Mucosa of descending colon (tissue), 3 donors: ENCODE measurements around the gene GTPBP6. TPM values are rescaled to one million over a fixed set of nuclear protein-coding genes. Genes with fewer than 3 reads are reported as not detected.
A peak's percentile ranks its signal among the peaks of the same experiment; 100 is the strongest.

ENCODE experiments used
- ATAC-seq: fragments of 200-7000 bp; cut with Tn5 transposase; one replicate; pipeline ENCODE4 v1.9.1; 2020; ENCODE audit warnings: mild to moderate bottlenecking, moderate library complexity
- DNase-seq, 3 donors: peaks; one replicate each; pipeline ENCODE4 v3.0.0-alpha.2; 2020
- H3K36me3 ChIP-seq: fragments of 200-600 bp; one replicate; pipeline ENCODE4 v1.8.0; 2021; ENCODE audit warnings: low read depth, mild to moderate bottlenecking
- H3K4me1 ChIP-seq: fragments of 200-600 bp; one replicate; pipeline ENCODE4 v1.8.0; 2021; ENCODE audit warnings: low read depth, mild to moderate bottlenecking
- H3K4me3 ChIP-seq: fragments of 200-600 bp; one replicate; pipeline ENCODE4 v1.8.0; 2021; ENCODE audit warnings: mild to moderate bottlenecking
- H3K9me3 ChIP-seq: fragments of 200-600 bp; one replicate; pipeline ENCODE4 v1.8.0; 2021; ENCODE audit warnings: mild to moderate bottlenecking
- intact Hi-C, 2 donors: fragments of 100-400 bp; cut with DNase I in 1 of 2; cut with micrococcal nuclease in 1 of 2; formaldehyde crosslinking; loops; one replicate each; pipeline versions ENCODE4 v1.11.0 to v1.11.1; 2022; cut with DNase I, micrococcal nuclease
- total RNA-seq, 3 donors: library from RNA; stranded (reverse); fragmentation: NEBNext Ultra II Directional in 2 of 3; extraction: Animal tissue kit (Norgen Biotek cat#: 25700) in 2 of 3; gene quantifications; one replicate each; pipeline versions ENCODE4 v1.2.1 to v1.2.4, GENCODE V29; 2021 to 2023
- TF ChIP-seq, protein P1 (sequence below): fragments of 200-600 bp; IDR thresholded peaks from one replicate; pipeline ENCODE4 v1.8.0; 2022; ENCODE audit warnings: antibody characterized with exemption, mild to moderate bottlenecking
- donor health status: DM: no; HTN: no; CAD: no; lungs with moderate emphysema.
- donor health status: DM: no; HTN: no; CAD: no.
- donor health status: DM: no; HTN: yes; CAD: no.

Gene GTPBP6
- total RNA-seq, 3 donors from 2014 or later, result 49.8 to 55.8 (median 54.1) TPM

DNA sequence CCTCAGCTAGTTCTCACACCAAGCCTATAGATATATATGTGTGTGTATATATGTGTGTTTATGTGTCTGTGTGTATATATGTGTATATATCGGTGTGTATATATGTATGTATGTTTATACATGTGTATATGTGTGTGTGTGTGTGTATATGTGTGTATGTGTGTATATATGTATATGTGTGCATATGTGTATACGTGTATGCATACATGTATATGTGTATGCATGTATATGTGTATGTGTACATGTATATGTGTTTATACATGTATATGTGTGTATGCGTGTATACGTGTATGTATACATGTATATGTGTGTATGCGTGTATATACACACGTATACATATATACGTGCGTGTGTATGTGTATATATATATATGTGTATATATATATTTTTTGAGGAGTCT lies 18.3 kb downstream of the GTPBP6 start:
- Histone ChIP-seq H3K4me3 (no peak overlapping the region), H3K9me3 (no peaks in the 10 kb centered on the region), H3K36me3 (peaks cover 2% of the 10 kb centered on the region), H3K4me1 (no peaks in the 10 kb centered on the region)
- intact Hi-C loops, result no loop called here
- no peak for ATAC-seq
- no peak for DNase-seq
- TF ChIP-seq, protein P1, sequence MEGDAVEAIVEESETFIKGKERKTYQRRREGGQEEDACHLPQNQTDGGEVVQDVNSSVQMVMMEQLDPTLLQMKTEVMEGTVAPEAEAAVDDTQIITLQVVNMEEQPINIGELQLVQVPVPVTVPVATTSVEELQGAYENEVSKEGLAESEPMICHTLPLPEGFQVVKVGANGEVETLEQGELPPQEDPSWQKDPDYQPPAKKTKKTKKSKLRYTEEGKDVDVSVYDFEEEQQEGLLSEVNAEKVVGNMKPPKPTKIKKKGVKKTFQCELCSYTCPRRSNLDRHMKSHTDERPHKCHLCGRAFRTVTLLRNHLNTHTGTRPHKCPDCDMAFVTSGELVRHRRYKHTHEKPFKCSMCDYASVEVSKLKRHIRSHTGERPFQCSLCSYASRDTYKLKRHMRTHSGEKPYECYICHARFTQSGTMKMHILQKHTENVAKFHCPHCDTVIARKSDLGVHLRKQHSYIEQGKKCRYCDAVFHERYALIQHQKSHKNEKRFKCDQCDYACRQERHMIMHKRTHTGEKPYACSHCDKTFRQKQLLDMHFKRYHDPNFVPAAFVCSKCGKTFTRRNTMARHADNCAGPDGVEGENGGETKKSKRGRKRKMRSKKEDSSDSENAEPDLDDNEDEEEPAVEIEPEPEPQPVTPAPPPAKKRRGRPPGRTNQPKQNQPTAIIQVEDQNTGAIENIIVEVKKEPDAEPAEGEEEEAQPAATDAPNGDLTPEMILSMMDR, result no peak

DNA sequence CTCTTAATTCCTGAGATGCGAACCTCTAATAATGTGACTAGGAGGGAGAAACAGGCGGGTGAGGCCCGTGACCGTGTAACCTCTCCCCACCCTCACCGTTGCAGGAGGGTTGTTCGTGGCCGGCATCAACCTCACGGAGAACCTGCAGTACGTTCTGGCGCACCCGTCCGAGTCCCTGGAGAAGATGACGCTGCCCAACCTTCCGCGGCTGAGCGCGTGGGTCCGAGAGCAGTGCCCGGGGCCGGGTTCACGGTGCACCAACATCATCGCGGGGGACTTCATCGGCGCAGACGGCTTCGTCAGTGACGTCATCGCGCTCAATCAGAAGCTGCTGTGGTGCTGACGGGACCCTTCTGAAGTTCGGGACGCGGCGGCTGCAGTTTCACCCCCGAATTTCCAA lies 19.6 kb downstream of the GTPBP6 start:
- DNase-seq, result peak in 1 of 3 donors; percentile 45
- intact Hi-C loops, result no loop called here
- ATAC-seq, result no peak
- H3K9me3 ChIP-seq, result no peaks in the 10 kb centered on the region
- no peak overlapping the region for H3K4me3 ChIP-seq
- no peaks in the 10 kb centered on the region for H3K36me3 ChIP-seq
- TF ChIP-seq, protein P1, result no peak
- no peaks in the 10 kb centered on the region for H3K4me1 ChIP-seq

DNA sequence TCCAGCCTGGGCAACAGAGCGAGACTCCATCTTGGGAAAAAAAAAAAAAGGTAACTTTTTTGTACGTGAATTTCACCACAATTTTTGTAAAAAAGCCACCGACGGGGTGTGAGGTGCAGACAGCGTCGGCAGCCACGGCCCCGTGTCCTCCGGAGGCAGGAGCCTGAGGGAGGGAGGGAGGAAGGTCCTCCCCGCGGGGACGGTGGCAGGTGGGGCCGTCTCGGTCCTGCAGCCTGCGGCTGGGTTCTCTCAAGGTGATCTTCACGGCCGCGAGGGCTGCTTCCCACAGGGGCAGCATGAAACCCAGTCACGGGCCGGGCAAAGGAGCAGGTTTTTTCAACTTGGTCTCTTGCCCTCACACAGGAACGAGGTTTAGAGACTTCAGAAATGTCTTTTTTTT lies 23.5 kb downstream of the GTPBP6 start:
- Histone ChIP-seq H3K4me3 (no peak overlapping the region), H3K36me3 (no peaks in the 10 kb centered on the region), H3K4me1 (no peaks in the 10 kb centered on the region), H3K9me3 (no peaks in the 10 kb centered on the region)
- DNase-seq (peak in 2 of 3 donors; percentile 12 to 41), ATAC-seq (no peak)
- TF ChIP-seq, protein P1, result no peak
- intact Hi-C loops, result no loop called here

DNA sequence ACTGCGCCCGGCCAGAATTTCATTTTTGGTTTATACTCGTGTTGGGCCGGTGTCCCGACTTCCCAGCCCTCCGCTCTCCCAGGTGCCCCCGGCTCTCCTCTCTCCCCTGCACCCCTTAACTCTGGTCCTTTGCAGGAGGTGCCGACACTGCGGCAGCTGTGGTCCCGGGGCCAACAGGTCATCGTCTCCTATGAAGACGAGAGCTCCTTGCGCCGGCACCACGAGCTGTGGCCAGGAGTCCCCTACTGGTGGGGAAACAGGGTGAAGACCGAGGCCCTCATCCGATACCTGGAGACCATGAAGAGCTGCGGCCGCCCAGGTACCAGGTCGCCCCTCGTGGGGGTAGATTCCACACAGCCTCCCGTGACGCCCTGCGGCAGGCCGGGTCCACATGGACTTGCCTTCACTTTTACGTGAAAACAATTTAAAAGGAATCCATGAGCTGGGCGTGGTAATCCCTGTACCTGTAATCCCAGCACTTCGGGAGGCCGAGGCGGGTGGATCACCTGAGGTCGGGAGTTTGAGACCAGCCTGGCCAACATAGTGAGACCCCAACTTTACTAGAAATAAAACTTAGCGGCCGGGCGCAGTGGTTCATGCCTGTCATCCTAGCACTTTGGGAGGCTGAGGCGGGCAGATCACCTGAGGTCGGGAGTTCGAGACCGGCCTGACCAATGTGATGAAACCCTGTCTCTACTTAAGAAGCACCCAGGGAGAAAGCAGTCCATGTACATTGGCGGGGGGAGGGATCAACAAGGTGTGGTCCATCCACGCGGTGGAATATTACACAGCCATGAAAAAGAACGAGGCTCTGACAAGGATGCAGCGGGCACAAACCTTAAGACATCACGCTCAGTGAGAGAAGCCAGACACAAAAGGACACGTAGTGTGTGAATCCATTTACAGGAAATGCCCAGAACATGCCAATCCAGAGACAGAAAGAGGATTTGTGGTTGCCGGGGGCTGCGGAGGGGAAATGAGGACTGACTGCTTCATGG lies 25.4 kb downstream of the GTPBP6 start:
- TF ChIP-seq, protein P1, result no peak
- Histone ChIP-seq H3K4me3 (no peak overlapping the region), H3K9me3 (no peaks in the 10 kb centered on the region), H3K4me1 (no peaks in the 10 kb centered on the region), H3K36me3 (no peaks in the 10 kb centered on the region)
- ATAC-seq, result no peak
- peak in 2 of 3 donors; percentile 13 to 37 for DNase-seq
- intact Hi-C loops, result no loop called here

DNA sequence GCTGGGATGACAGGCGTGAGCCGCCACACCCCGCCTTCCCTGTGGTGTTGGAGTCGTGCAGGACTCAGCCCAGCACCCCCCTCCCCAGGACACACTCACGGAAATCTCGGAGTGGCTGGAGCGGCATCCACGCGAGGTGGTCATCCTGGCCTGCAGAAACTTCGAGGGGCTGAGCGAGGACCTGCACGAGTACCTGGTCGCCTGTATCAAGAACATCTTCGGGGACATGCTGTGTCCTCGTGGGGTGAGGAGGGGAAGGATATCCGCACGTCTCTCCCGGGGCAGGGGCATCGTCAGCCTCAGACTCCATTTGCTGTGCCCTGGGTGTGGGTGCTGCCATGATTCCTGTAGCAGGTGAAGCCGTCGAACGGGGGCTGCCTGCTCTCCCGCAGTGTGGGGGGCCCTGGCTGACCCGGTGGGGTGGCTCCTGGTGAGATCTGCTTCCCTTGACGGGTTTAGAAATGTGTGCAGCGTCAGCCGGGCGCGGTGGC lies 27.1 kb downstream of the GTPBP6 start:
- Histone ChIP-seq H3K9me3 (no peaks in the 10 kb centered on the region), H3K4me3 (no peak overlapping the region), H3K4me1 (no peaks in the 10 kb centered on the region), H3K36me3 (no peaks in the 10 kb centered on the region)
- TF ChIP-seq, protein P1, result no peak
- intact Hi-C loops, result no loop called here
- DNase-seq (peak in 2 of 3 donors; percentile 8 to 39), ATAC-seq (no peak)
